Ascending aorta (tissue), 2 donors: ENCODE data around the gene SLAMF8. TPM values are rescaled to one million over a fixed set of nuclear protein-coding genes. Genes with fewer than 3 reads are reported as not detected.
A peak's percentile ranks its signal among the peaks of the same experiment; 100 is the strongest.

Experiments
- DNase-seq, 2 donors: peaks; one replicate each; pipeline ENCODE4 v3.0.0-alpha.2; 2019; ENCODE audit warnings: low spot score in 2 of 2
- H3K27ac ChIP-seq, 2 donors: fragments of 200-600 bp; sonication (generic); one replicate each; pipeline ENCODE4 v1.5.1; 2016 to 2017; ENCODE audit warnings: mild to moderate bottlenecking in 1 of 2
- H3K27me3 ChIP-seq: fragments of 200-600 bp; sonication (generic); one replicate; pipeline ENCODE4 v1.5.1; 2017
- H3K36me3 ChIP-seq, 2 donors: fragments of 200-600 bp; sonication (generic); one replicate each; pipeline ENCODE4 v1.5.1; 2016
- H3K4me1 ChIP-seq, 2 donors: fragments of 200-600 bp; sonication (generic); one replicate each; pipeline ENCODE4 v1.5.1; 2016 to 2017; ENCODE audit warnings: mild to moderate bottlenecking in 1 of 2
- H3K4me3 ChIP-seq, 2 donors: fragments of 200-600 bp; sonication (generic); one replicate each; pipeline ENCODE4 v1.5.1; 2016 to 2017; ENCODE audit warnings: mild to moderate bottlenecking in 1 of 2
- H3K9me3 ChIP-seq, 2 donors: fragments of 200-600 bp; sonication (generic); one replicate each; pipeline ENCODE4 v1.5.1; 2016
- CTCF ChIP-seq, 3 experiments: fragments of 200-600 bp in 2 of 3; fragments of 450-650 bp in 1 of 3; sonication (generic) in 2 of 3; IDR thresholded peaks; one replicate each; pipeline ENCODE4 v1.5.1; 2016 to 2019; ENCODE audit warnings: antibody characterized with exemption in 3 of 3, mild to moderate bottlenecking in 1 of 3, moderate library complexity in 1 of 3
- intact Hi-C: fragments of 100-400 bp; cut with DNase I; formaldehyde crosslinking; loops from one replicate; pipeline ENCODE4 v1.15.1; 2023
- total RNA-seq: library from RNA; depleted of rRNA; stranded (reverse); fragments of >200 nt; gene quantifications from one replicate; pipeline ENCODE4 v1.1.0, GENCODE V29; 2016

The SLAMF8 gene
- total RNA-seq, 1 donor from 2014 or later = 6.7 TPM

- Histone ChIP-seq H3K36me3 (no peaks in the 10 kb centered on the region), H3K27ac (no peak overlapping the region), H3K4me3 (no peak overlapping the region), H3K9me3 (no peaks in the 10 kb centered on the region), H3K4me1 (no peaks in the 10 kb centered on the region), H3K27me3 (no peaks in the 10 kb centered on the region)
- no peak for DNase-seq
- TF ChIP-seq CTCF (IDR thresholded peaks at IDR 0.05) = no peak
- intact Hi-C loops = no loop called here
Measured at GRCh38 chr1:159821171-159821867, 5.4 kb upstream of the SLAMF8 start.

GRCh38 chr1:159823406-159823805, 3.3 kb upstream of the SLAMF8 start:
- no peaks in the 10 kb centered on the region for H3K27me3 ChIP-seq
- H3K4me1 ChIP-seq = no peaks in the 10 kb centered on the region
- no peak overlapping the region for H3K27ac ChIP-seq
- no peak overlapping the region for H3K4me3 ChIP-seq
- no peak for TF ChIP-seq CTCF (IDR thresholded peaks at IDR 0.05)
- no peak for DNase-seq
- H3K9me3 ChIP-seq = no peaks in the 10 kb centered on the region
- intact Hi-C loops = no loop called here
- H3K36me3 ChIP-seq = no peaks in the 10 kb centered on the region

- no peaks in the 10 kb centered on the region for H3K9me3 ChIP-seq
- no peaks in the 10 kb centered on the region for H3K4me1 ChIP-seq
- H3K27me3 ChIP-seq = no peaks in the 10 kb centered on the region
- no peak overlapping the region for H3K4me3 ChIP-seq
- no peaks in the 10 kb centered on the region for H3K36me3 ChIP-seq
- intact Hi-C loops = no loop called here
- H3K27ac ChIP-seq = no peak overlapping the region
- no peak for TF ChIP-seq CTCF (IDR thresholded peaks at IDR 0.05)
- no peak for DNase-seq
Measured at GRCh38 chr1:159825564-159825963, 1.1 kb upstream of the SLAMF8 start.

- no peak for DNase-seq
- Histone ChIP-seq H3K27ac (no peak overlapping the region), H3K4me3 (no peak overlapping the region), H3K4me1 (no peaks in the 10 kb centered on the region), H3K27me3 (no peaks in the 10 kb centered on the region), H3K9me3 (no peaks in the 10 kb centered on the region), H3K36me3 (no peaks in the 10 kb centered on the region)
- no peak for TF ChIP-seq CTCF (IDR thresholded peaks at IDR 0.05)
- intact Hi-C loops = no loop called here
Measured at GRCh38 chr1:159827102-159827490, 423 bp downstream of the SLAMF8 start.

GRCh38 chr1:159827549-159827948, 876 bp downstream of the SLAMF8 start:
- Histone ChIP-seq H3K9me3 (no peaks in the 10 kb centered on the region), H3K4me3 (peak overlapping the region in 1 of 2 donors; percentile 9), H3K4me1 (no peaks in the 10 kb centered on the region), H3K36me3 (no peaks in the 10 kb centered on the region), H3K27ac (no peak overlapping the region), H3K27me3 (no peaks in the 10 kb centered on the region)
- TF ChIP-seq CTCF (IDR thresholded peaks at IDR 0.05) = no peak
- no peak for DNase-seq
- intact Hi-C loops = no loop called here

GRCh38 chr1:159828176-159828575, 1.5 kb downstream of the SLAMF8 start:
- H3K4me3 ChIP-seq = no peak overlapping the region
- no peaks in the 10 kb centered on the region for H3K9me3 ChIP-seq
- intact Hi-C loops = no loop called here
- H3K27me3 ChIP-seq = no peaks in the 10 kb centered on the region
- no peak for TF ChIP-seq CTCF (IDR thresholded peaks at IDR 0.05)
- H3K4me1 ChIP-seq = no peaks in the 10 kb centered on the region
- no peak for DNase-seq
- H3K27ac ChIP-seq = no peak overlapping the region
- H3K36me3 ChIP-seq = no peaks in the 10 kb centered on the region
